ENCODE measurements around the gene FBRS.

- TF ChIP-seq SPI1 (IDR thresholded peaks at IDR 0.05; ENCODE audit: borderline replicate concordance, insufficient read depth, low read depth, low read length): no peak
- no peak for TF ChIP-seq POLR2AphosphoS5 (IDR thresholded peaks at IDR 0.05; ENCODE audit: low read length)
- TF ChIP-seq FOXM1 (IDR thresholded peaks at IDR 0.05; ENCODE audit: low read depth, low read length): no peak
- TF ChIP-seq CTCF (IDR thresholded peaks at IDR 0.05 in 2 of 3, conservative IDR thresholded peaks at IDR 0.05 in 1 of 3; ENCODE audit: control insufficient read depth in 2 of 3, extremely low read depth in 1 of 3, insufficient read depth in 1 of 3, low read depth in 3 of 3, low read length in 3 of 3): no peak
- TF ChIP-seq, protein P1, sequence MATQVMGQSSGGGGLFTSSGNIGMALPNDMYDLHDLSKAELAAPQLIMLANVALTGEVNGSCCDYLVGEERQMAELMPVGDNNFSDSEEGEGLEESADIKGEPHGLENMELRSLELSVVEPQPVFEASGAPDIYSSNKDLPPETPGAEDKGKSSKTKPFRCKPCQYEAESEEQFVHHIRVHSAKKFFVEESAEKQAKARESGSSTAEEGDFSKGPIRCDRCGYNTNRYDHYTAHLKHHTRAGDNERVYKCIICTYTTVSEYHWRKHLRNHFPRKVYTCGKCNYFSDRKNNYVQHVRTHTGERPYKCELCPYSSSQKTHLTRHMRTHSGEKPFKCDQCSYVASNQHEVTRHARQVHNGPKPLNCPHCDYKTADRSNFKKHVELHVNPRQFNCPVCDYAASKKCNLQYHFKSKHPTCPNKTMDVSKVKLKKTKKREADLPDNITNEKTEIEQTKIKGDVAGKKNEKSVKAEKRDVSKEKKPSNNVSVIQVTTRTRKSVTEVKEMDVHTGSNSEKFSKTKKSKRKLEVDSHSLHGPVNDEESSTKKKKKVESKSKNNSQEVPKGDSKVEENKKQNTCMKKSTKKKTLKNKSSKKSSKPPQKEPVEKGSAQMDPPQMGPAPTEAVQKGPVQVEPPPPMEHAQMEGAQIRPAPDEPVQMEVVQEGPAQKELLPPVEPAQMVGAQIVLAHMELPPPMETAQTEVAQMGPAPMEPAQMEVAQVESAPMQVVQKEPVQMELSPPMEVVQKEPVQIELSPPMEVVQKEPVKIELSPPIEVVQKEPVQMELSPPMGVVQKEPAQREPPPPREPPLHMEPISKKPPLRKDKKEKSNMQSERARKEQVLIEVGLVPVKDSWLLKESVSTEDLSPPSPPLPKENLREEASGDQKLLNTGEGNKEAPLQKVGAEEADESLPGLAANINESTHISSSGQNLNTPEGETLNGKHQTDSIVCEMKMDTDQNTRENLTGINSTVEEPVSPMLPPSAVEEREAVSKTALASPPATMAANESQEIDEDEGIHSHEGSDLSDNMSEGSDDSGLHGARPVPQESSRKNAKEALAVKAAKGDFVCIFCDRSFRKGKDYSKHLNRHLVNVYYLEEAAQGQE (IDR thresholded peaks at IDR 0.05; ENCODE audit: low read depth, low read length): no peak
- no peak for TF ChIP-seq JUNB (IDR thresholded peaks at IDR 0.05)
- no peak for TF ChIP-seq SIX5 (IDR thresholded peaks at IDR 0.05; ENCODE audit: low read depth, low read length, severe bottlenecking)
- TF ChIP-seq USF2 (IDR thresholded peaks at IDR 0.05; ENCODE audit: borderline replicate concordance, low read depth, low read length): no peak
- no peak for TF ChIP-seq POLR2A (IDR thresholded peaks at IDR 0.05; ENCODE audit: low read depth, low read length)
These were observed 22.1 kb downstream of the FBRS start for GRCh38 chr16:30680326-30680725.
